ENCODE data around the gene ARHGAP9.

- TF ChIP-seq CTCF (IDR thresholded peaks at IDR 0.05; ENCODE audit: insufficient read depth, low read length): no peak
- TF ChIP-seq GABPA (IDR thresholded peaks at IDR 0.05; ENCODE audit: low read depth): no peak
- TF ChIP-seq POLR2AphosphoS5 (IDR thresholded peaks at IDR 0.05; ENCODE audit: low read depth): no peak
- no peak for TF ChIP-seq SPI1 (IDR thresholded peaks at IDR 0.05; ENCODE audit: borderline replicate concordance, low read depth)
These were observed 47.5 kb upstream of the ARHGAP9 start for GRCh38 chr12:57527184-57527583.
